Stimulated activated CD4-positive, alpha-beta T cell treated with anti-CD3 and anti-CD28 coated beads, TNF-alpha, amount 100 ng/mL, for 24 hours (primary cell): ENCODE data around the gene TWIST2.

Experiments
- DNase-seq, 3 experiments: peaks; one replicate each; pipeline ENCODE4 v3.0.0-alpha.2; 2020; ENCODE audit warnings: low read depth in 3 of 3

Gene TWIST2

GRCh38 chr2:238939521-238940403, 91.9 kb downstream of the TWIST2 start:
- DNase-seq: no peak

GRCh38 chr2:238940806-238941205, 92.9 kb downstream of the TWIST2 start:
- no peak for DNase-seq

DNA sequence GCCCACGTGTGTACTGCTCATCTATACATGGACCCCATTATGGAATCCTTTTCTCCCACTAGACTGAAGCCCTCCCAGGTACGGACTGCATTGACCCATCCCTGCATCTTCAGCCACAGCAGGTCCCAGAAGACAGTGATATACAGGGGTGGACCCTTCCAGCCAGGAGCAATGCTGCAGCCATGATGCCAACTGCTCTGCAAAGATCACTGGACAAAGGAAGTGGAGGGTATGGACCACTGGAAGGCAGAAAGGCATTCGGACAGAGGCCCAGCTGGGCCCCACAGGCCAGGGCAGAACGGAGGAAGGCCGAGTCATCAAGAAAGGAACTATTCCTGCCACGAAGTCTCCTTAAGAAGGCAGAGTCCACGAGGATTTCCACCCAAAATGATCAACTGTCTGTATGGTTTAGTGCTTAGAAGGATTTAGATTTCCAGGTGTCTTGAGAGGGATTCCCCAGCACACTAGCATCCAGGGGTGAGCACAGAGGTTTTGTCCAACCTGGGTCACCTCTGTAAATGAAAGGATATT, 93.4 kb downstream of the TWIST2 start:
- DNase-seq: no peak

DNA sequence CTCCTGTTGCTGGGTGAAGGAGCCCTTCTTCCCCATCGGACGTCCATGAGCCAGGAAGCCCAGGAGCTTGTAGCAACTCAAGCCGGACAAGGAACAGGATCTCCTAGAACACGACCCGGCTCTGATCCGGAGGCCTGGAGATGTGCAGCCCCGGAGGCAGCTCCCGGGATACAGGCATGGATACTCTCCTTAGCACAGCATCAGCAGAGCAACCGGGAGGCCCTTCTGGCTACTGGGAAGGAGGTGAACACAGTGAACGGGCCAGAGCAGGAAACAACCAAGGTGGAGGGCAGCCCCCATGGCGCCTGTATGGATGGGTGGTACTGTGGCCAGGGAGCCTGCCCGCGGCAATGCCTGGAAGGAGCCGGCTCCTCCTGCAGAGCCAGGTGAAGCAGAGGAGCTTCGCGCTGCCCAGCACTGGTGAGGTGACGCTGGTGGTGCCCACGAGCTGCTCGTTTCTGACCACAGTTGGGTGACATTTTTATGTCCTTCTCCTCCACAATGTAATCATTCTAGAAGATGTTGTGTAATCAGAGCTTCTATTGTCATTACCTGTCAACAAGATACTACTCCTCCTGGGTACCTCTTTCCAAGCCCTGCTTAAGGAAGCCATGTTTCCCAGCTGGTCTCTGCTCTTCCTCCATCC, 94.3 kb downstream of the TWIST2 start:
- DNase-seq: no peak

DNA sequence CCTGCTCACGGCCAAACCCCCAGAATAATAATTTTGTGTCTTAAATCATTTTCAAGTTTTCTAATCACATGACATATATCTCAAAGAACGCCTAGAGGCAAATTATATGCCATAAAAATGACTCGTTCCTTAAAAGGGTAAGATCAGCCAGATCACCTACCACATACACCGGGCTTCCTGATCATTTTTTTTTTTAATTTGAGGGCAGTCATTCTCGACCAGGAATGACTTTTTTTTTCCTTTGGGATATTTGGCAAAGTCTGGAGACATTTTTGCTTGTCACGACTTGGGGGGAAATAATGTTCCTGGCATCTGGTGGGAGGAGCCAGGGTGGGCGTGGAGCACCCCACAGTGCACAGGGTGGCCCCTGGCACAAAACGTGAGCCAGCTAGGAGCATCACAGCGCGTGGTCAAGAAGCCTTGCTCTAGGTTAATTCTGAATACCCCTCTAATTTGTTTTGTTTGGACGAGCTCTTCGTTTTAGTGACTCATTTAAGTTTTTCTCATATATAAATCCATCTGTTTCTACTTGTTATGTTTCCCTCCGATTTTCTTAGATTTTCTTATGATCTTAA, 94.9 kb downstream of the TWIST2 start:
- no peak for DNase-seq

GRCh38 chr2:238943338-238944067, 95.6 kb downstream of the TWIST2 start:
- no peak for DNase-seq

GRCh38 chr2:238945433-238946150, 97.7 kb downstream of the TWIST2 start:
- no peak for DNase-seq

GRCh38 chr2:238946318-238947242, 98.7 kb downstream of the TWIST2 start:
- DNase-seq: no peak

DNA sequence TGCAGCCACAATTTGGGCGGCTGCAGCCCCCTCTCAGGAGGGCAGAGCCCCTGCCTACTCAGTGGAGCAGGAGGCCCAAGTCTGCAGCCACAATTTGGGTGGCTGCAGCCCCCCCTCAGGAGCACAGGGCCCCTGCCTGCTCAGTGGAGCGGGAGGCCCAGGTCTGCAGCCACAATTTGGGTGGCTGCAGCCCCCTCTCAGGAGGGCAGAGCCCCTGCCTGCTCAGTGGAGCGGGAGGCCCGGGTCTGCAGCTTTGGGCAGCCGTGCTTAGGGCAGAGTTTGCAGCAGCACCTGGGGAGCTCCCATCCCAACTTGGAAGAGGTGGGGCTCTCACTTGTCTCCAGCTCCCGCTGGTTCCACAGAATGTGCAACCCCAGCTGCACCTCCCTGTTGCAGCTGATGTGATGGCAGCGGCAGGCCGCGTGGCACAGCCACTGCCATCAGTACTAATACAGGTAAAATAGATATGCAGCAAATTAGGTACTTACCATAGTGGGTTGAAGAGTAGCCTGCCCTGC, 99.4 kb downstream of the TWIST2 start:
- DNase-seq: no peak

GRCh38 chr2:238947920-238948710, 100.2 kb downstream of the TWIST2 start:
- DNase-seq: no peak

GRCh38 chr2:238948765-238949641, 101.1 kb downstream of the TWIST2 start:
- DNase-seq: no peak

DNA sequence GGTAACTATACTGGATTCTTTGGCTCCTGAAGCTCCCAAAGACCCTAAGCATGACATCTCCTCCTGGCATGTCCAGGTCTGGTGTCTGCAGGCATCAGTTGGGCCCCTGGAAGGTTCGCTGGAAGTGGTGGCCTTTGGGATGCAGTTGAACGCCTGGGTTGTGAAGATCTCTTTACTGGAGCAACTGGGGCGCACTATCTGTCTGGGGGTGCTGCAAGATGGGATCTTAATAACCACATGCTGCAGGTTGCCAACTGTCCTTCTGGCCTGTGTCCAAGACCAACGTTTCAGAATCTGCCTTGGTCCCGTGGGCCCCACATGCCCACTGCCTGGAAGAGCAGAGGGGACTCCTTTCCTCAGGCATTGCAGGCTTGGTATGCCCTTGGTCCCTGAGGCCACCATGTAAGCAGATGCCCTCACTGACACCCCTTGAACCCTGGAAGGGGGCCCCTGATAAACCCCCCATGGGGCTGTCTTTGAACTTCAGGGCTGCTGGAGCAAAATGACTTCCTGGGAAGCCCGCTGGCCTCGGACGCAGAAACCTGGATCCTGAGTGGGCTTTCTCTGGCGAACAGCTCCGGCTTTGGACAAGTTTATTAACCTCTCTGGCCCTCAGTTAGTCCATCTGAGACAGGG, 101.9 kb downstream of the TWIST2 start:
- no peak for DNase-seq

DNA sequence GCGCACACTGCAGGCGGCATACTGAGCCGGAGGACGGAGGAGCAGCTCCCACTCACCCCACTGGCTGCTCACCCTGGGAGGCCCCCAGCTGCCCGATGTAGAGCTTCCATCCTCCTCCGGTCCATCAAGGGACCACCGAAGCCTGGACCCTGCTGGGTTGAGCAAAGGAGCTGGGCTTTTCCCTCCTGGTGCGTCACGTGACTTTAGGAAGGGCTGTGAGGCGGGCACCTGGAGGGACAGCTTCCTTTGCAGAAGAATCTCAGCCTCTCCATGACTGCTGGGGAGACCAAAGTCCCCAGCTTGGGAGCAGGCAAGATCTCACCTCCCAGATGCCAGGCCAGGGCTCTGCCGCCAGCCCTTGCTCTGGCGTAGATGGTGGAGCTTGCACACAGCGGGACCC, 102.7 kb downstream of the TWIST2 start:
- DNase-seq: no peak

GRCh38 chr2:238952261-238952919, 104.5 kb downstream of the TWIST2 start:
- no peak for DNase-seq

- no peak for DNase-seq
Measured at GRCh38 chr2:238954841-238955591, 107.1 kb downstream of the TWIST2 start.
